GM12873 (cell line): ENCODE results near the gene TUNAR.

Experiments used
- TF ChIP-seq, protein P1 (sequence below): IDR thresholded peaks from 2 replicates; pipeline ENCODE4 v1.5.1; 2012; ENCODE audit warnings: low read depth, mild to moderate bottlenecking, moderate library complexity, low read length, control low read depth; ENCODE audit not compliant: insufficient read depth; ENCODE audit errors: missing control alignments

TUNAR gene

DNA sequence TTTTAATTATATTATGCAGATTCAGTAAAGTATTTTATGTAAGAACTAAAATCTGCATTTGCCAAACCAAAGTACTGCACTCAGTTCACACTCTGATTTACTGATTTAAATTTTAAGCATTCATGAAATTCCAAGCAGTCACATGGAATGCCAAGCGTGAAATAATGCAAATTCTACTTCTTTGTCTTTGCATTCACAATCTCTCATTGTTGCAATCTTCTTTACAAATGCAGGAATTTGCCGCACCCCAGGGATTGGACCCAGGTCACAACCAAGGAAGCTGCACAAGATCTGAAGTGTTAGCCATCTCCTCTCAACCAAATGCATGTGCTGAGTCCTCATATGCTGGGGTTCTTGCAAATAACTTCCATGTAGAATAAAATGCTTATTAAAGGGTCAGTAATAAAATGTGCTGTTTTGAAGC, 71.9 kb downstream of the TUNAR start:
- TF ChIP-seq, protein P1, sequence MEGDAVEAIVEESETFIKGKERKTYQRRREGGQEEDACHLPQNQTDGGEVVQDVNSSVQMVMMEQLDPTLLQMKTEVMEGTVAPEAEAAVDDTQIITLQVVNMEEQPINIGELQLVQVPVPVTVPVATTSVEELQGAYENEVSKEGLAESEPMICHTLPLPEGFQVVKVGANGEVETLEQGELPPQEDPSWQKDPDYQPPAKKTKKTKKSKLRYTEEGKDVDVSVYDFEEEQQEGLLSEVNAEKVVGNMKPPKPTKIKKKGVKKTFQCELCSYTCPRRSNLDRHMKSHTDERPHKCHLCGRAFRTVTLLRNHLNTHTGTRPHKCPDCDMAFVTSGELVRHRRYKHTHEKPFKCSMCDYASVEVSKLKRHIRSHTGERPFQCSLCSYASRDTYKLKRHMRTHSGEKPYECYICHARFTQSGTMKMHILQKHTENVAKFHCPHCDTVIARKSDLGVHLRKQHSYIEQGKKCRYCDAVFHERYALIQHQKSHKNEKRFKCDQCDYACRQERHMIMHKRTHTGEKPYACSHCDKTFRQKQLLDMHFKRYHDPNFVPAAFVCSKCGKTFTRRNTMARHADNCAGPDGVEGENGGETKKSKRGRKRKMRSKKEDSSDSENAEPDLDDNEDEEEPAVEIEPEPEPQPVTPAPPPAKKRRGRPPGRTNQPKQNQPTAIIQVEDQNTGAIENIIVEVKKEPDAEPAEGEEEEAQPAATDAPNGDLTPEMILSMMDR = no peak

DNA sequence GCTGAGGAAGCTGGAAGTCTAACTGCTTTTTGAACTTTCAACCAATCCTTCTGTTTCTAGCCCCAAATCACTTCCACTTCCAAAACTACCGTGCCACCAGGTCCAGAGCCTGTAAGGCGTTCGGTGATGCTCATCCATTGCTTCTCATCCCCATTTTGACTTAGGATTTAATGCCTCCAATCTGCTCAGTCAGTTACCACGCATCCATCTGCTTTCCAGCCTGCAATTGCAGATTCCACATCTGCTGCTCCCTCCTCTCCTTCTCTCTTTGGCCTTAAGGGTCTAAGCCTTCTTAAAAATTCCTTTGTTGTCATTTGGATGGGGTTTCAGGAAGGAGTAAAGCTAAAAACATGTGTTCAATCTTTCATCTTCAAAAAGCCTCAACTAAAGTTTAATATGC, 74.7 kb downstream of the TUNAR start:
- TF ChIP-seq, protein P1 = no peak

DNA sequence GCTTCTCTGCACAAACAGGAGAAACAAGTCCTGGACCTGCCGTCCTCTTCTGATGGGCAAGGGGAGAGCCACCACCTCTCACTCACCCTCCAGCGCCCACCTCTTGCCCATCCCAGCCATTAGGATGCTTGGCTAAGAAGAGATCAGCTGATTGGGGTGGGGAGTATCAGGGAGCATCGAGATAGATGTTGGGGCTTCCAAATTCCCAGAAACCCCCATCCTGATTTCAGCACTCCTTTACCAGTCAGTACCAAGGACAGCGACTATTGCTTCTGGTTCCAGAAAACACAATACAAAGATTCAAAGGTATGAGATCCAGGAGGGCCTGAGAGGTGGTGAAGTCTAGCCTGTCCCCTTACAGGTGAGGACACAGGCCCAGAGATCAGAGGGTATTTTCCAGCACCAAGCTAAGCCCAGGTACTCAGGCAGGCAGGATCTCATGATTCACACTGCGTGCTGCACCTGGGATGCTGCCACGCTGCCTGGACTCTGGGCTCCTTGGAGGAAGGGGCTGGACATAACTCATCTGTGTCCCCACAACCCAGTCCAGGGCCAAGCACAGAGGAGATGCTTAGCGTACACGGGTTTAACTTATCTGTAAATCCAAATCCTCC, 76.6 kb downstream of the TUNAR start:
- TF ChIP-seq, protein P1 = no peak

DNA sequence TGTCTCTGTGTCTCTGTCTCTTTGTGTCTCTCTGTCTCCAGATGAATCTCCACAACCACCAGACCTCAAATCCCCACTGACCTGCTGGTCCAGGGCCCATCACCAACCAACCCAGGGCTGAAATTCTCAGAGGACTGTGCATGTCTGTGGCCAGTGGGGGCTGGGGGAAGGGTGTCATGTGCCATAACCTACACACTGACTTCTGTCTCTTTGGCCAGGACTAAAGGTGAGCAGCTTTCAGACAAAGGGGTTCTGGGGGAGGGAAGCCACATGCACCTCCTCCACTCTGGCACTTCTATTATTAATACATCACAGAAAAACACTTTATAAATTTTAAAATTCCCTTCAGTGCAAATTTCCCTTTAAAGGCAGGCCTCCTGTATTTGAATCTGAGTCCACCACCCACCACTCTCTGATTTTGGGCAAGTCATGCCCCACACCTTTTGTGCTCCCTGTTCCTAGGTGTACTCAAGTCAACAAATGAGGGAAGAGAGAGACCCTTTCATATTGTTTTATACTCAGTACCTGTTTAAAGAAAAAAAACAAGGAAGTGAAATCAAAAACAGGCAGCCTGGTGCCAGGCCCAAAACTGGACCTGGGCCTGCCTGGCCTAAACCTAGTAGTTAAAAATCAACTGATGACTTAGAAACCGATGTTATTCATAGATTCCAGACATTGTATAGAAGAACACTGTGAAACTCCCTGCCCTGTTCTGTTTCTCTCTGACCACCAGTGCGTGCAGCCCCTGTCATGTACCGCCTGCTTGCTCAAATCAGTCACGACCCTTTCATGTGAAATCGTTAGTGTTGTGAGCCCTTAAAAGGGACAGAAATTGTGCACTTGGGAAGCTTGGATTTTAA, 80.2 kb downstream of the TUNAR start:
- TF ChIP-seq, protein P1 = no peak

DNA sequence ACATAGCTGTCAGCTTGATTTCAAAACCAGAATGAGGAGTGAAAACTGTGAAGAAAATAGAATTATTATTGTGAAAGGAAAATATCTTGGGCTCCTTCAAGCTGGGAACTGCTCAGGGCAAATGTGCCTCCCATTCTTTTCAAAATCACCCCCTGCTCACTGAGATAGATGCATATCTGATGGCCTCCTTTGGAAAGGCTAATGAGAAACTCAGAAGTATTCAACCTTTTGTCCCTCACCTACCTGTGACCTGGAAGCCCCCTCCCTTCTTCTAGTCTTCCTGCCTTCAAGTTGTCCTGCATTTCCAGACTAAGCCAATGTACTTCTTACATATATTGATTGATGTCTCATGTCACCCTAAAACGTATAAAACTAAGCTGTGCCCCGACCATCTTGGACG, 81.5 kb downstream of the TUNAR start:
- TF ChIP-seq, protein P1 = no peak

DNA sequence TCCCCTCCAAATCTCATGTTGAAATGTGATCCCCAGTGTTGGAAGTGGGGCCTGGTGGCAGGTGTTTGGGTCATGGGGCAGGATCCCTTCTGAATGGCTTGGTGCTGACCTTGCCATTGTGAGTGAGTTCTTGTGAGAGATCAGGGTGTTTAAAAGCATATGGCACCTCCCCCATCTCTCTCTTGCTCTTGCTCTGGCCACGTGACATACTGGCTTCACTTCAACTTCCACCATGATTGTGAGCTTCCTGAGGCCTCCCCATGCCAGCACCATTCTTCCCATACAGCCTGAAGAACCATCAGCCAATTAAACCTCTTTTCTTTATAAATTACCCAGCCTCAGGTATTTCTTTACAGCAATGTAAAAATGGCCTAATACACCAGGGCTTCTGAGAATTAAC, 82.7 kb downstream of the TUNAR start:
- TF ChIP-seq, protein P1 = no peak

DNA sequence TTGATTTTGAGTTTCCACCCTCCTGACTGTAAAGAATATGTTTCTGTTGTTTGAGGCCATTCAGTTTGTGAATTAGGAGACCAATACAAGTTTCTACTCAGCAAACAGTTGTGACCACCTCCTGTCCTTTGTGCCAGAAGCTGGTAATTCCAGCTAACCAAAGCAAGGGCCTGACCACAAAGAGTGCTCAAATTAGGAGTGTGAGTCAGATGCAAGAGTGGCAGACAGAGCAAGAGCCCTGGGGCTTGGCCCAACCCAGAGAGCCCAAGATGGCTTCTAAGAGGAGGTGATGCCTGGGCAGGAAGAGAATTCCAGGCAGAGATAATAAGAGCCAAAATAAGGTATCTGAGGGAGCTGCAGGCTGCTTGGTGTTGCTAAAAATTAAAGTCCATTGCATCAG, 84.8 kb downstream of the TUNAR start:
- TF ChIP-seq, protein P1 = no peak
